Right atrium auricular region (tissue), 2 donors: ENCODE data around the gene LRRC73. TPM values are rescaled to one million over a fixed set of nuclear protein-coding genes. Genes with fewer than 3 reads are reported as not detected.
A peak's percentile ranks its signal among the peaks of the same experiment; 100 is the strongest.

ENCODE experiments used
- DNase-seq: peaks from one replicate; pipeline ENCODE4 v3.0.0-alpha.2; 2019; ENCODE audit warnings: low spot score
- H3K27ac ChIP-seq, 2 donors: fragments of 200-600 bp; sonication (generic); 1 replicate in 1 of 2; 2 replicates in 1 of 2; pipeline ENCODE4 v1.5.1; 2016 to 2019
- H3K27me3 ChIP-seq, 2 donors: fragments of 200-600 bp; sonication (generic); one replicate each; pipeline versions ENCODE4 v1.5.1 to v1.6.0; 2017 to 2019
- H3K36me3 ChIP-seq: fragments of 200-600 bp; sonication (generic); one replicate; pipeline ENCODE4 v1.5.1; 2016
- H3K4me1 ChIP-seq, 2 donors: fragments of 200-600 bp; sonication (generic); one replicate each; pipeline versions ENCODE4 v1.5.1 to v1.6.0; 2017 to 2019
- H3K4me3 ChIP-seq, 2 donors: fragments of 200-600 bp; sonication (generic); 1 replicate in 1 of 2; 2 replicates in 1 of 2; pipeline ENCODE4 v1.5.1; 2017 to 2019; ENCODE audit warnings: mild to moderate bottlenecking in 1 of 2, moderate library complexity in 1 of 2
- H3K9me3 ChIP-seq, 2 donors: fragments of 200-600 bp; sonication (generic); one replicate each; pipeline ENCODE4 v1.5.1; 2019
- total RNA-seq, 2 donors: library from RNA; depleted of rRNA; stranded (reverse); fragments of >200 nt; gene quantifications; one replicate each; pipeline ENCODE4 v1.1.0, GENCODE V29; 2016
- TF ChIP-seq, protein P1 (sequence below), 2 donors: fragments of 200-600 bp; sonication (generic); IDR thresholded peaks; one replicate each; pipeline ENCODE4 v1.5.1; 2019; ENCODE audit warnings: antibody characterized with exemption in 2 of 2

The LRRC73 gene
- total RNA-seq, 2 donors from 2014 or later, result 0.41 to 0.90 TPM

DNA sequence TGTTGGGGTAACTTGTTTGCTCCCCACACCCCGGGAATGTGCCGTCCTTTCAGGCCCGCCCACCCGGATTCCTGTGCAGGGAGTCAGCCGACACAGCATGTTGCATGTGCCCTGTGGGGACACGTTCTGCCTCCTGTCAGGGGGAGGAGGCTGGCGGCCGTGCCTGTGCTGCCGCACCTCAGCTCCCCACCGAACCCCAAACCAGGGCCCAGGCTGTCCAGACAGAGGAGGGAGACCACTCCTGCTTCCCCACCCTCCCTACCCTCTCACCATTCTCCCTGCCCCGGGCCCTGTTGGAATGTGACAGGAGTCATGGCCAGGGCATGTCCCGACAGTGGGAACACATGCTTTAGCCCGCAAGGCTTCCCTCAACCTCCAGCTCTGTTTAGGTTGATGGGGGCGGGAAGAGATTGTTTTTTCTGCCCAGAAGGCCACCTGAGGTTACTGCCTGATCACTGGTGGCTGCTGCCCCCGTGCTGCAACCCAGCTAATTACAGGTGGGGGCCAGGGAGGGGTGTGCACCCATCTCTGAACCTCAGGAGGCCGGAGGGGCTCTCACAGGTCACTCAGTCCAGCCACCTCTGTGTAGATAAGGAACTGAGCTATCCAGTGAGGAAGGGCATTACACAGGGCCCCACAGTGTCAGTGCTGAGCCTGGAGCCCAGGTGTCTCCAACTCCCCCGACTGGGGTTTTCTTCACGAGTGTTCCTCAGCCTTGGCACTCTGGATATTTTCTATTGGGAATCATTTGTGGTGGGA, 13.6 kb downstream of the LRRC73 start:
- Histone ChIP-seq H3K27ac (no peak overlapping the region), H3K4me3 (no peak overlapping the region), H3K4me1 (peaks cover 0 to 52% of the 10 kb centered on the region in 2 donors), H3K36me3 (peaks cover 37% of the 10 kb centered on the region), H3K27me3 (no peaks in the 10 kb centered on the region), H3K9me3 (no peaks in the 10 kb centered on the region)
- DNase-seq, result no peak
- TF ChIP-seq, protein P1, sequence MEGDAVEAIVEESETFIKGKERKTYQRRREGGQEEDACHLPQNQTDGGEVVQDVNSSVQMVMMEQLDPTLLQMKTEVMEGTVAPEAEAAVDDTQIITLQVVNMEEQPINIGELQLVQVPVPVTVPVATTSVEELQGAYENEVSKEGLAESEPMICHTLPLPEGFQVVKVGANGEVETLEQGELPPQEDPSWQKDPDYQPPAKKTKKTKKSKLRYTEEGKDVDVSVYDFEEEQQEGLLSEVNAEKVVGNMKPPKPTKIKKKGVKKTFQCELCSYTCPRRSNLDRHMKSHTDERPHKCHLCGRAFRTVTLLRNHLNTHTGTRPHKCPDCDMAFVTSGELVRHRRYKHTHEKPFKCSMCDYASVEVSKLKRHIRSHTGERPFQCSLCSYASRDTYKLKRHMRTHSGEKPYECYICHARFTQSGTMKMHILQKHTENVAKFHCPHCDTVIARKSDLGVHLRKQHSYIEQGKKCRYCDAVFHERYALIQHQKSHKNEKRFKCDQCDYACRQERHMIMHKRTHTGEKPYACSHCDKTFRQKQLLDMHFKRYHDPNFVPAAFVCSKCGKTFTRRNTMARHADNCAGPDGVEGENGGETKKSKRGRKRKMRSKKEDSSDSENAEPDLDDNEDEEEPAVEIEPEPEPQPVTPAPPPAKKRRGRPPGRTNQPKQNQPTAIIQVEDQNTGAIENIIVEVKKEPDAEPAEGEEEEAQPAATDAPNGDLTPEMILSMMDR (IDR thresholded peaks at IDR 0.05), result peak in 1 of 2 donors; percentile 73

DNA sequence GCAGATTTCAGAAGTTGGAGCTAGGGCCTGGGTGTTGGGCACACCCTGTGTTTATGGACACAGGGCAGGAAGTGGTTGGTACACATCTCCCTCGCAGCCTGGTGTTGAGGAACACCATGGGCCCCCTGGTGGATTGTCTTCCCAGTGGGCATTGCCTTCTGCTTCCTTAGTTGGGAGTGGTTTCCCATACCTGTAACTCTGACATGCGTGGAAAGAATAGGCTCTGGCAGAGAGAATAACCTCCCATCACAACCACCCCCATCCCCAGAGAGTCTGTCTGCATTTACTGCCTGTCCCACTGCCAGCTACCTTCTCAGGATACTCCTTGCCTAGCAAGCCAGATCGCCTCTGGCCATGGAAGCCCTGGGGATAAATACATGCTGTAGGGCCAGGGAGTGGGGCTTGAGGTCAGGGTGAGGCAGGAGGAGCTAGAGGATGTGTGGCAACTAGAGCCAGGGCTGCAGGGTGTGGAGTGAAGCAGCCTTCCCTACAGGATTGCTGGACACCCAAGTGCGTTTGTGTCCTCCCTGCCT, 14.7 kb downstream of the LRRC73 start:
- no peak overlapping the region for H3K27ac ChIP-seq
- H3K27me3 ChIP-seq, result no peaks in the 10 kb centered on the region
- peaks cover 0 to 44% of the 10 kb centered on the region in 2 donors for H3K4me1 ChIP-seq
- H3K4me3 ChIP-seq, result no peak overlapping the region
- H3K9me3 ChIP-seq, result no peaks in the 10 kb centered on the region
- TF ChIP-seq, protein P1 (IDR thresholded peaks at IDR 0.05), result peak in 1 of 2 donors; percentile 12
- no peak for DNase-seq
- H3K36me3 ChIP-seq, result peaks cover 27% of the 10 kb centered on the region

DNA sequence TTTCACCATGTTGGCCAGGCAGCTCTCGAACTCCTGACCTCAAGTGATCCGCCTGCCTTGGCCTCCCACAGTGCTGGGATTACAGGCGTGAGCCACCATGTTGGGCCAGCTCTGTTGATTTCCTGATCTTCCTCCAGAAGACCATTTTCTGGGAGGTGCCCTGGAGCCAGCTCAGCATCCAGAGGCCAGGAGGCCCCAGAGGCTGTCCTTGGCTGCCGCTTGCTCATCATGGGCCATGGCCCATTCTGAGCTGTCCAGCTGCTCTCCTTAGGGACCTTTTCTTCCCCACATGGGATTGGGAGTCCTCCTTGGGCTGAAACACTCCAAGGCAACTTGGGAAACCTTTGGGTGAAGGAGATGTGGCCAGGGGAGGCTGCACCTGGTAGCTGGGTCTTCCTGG, 15.4 kb downstream of the LRRC73 start:
- no peak for DNase-seq
- peaks cover 20% of the 10 kb centered on the region for H3K36me3 ChIP-seq
- H3K27me3 ChIP-seq, result no peaks in the 10 kb centered on the region
- no peaks in the 10 kb centered on the region for H3K9me3 ChIP-seq
- H3K4me1 ChIP-seq, result peaks cover 0 to 36% of the 10 kb centered on the region in 2 donors
- no peak overlapping the region for H3K4me3 ChIP-seq
- TF ChIP-seq, protein P1 (IDR thresholded peaks at IDR 0.05), result no peak
- no peak overlapping the region for H3K27ac ChIP-seq

DNA sequence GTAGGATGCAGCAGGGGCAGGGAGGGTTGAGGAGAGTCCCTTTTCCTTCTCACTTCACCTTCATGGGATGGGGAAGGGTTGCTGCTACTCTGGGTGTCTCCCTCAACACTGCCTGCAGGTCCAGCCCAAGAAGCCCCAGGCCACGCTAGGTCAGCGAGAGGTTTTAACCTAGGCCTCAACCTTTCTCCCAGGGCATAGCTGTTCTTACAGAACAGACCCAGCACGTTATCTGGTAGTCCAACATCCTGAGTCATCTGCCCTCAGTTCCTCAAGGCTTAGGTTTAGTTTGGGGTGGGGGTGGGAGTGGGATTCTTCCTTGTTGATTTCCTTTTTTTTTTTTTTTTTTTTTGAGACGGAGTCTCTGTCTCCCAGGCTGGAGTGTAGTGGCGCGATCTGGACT, 15.8 kb downstream of the LRRC73 start:
- no peaks in the 10 kb centered on the region for H3K27me3 ChIP-seq
- H3K36me3 ChIP-seq, result peaks cover 16% of the 10 kb centered on the region
- TF ChIP-seq, protein P1 (IDR thresholded peaks at IDR 0.05), result no peak
- DNase-seq, result no peak
- H3K9me3 ChIP-seq, result no peaks in the 10 kb centered on the region
- H3K4me1 ChIP-seq, result peaks cover 0 to 33% of the 10 kb centered on the region in 2 donors
- no peak overlapping the region for H3K4me3 ChIP-seq
- H3K27ac ChIP-seq, result no peak overlapping the region

DNA sequence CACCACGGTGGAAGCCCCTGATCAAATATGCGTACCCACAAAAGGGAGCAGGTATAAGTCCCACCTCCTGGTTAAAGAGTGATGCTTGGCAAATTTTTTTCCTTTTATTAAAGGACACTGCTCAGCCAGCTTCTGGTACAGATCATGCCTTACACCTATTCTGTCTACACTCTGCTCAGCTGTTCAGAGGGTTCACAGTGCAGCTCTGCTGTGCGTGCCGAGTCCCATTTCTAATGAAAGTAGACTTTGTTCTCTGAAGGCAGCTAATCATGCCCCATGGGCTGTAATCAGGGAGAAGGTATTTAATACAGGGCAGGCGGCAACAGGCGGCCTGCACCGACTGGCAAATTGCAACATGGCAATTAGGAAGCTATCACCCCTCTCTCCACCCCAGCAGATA, 16.3 kb downstream of the LRRC73 start:
- Histone ChIP-seq H3K27me3 (no peaks in the 10 kb centered on the region), H3K36me3 (peaks cover 11% of the 10 kb centered on the region), H3K4me3 (no peak overlapping the region), H3K4me1 (peaks cover 0 to 29% of the 10 kb centered on the region in 2 donors), H3K27ac (no peak overlapping the region), H3K9me3 (no peaks in the 10 kb centered on the region)
- no peak for DNase-seq
- TF ChIP-seq, protein P1 (IDR thresholded peaks at IDR 0.05), result no peak
